Gastrocnemius medialis (tissue), 4 donors: ENCODE results near the gene MDGA2.

Source experiments
- CTCF ChIP-seq, 5 experiments: fragments of 450-650 bp in 3 of 5; fragments of 200-600 bp in 2 of 5; sonication (generic) in 2 of 5; IDR thresholded peaks in 4 of 5; conservative IDR thresholded peaks in 1 of 5; 1 replicate in 4 of 5; 2 replicates in 1 of 5; pipeline ENCODE4 v1.5.1; 2016 to 2019; ENCODE audit warnings: antibody characterized with exemption in 5 of 5, mild to moderate bottlenecking in 3 of 5, moderate library complexity in 3 of 5
- POLR2A ChIP-seq, 2 donors: fragments of 450-650 bp; IDR thresholded peaks; one replicate each; pipeline ENCODE4 v1.6.1; 2017; ENCODE audit warnings: antibody characterized with exemption in 2 of 2, mild to moderate bottlenecking in 2 of 2, moderate library complexity in 2 of 2

- no peak for TF ChIP-seq POLR2A (IDR thresholded peaks at IDR 0.05)
- no peak for TF ChIP-seq CTCF (IDR thresholded peaks at IDR 0.05 in 4 of 5, conservative IDR thresholded peaks at IDR 0.05 in 1 of 5)
Measured at GRCh38 chr14:47674148-47674542, 1.3 kb downstream of the MDGA2 start.
